NCI-H128 (cell line): ENCODE results near the gene GPR161.
A peak's percentile ranks its signal among the peaks of the same experiment; 100 is the strongest.

Experiments used
- DNase-seq: peaks from one replicate; lab custom pipeline; 2025; ENCODE audit not compliant: unreplicated experiment; lab: John Stamatoyannopoulos, UW

GPR161 gene

DNA sequence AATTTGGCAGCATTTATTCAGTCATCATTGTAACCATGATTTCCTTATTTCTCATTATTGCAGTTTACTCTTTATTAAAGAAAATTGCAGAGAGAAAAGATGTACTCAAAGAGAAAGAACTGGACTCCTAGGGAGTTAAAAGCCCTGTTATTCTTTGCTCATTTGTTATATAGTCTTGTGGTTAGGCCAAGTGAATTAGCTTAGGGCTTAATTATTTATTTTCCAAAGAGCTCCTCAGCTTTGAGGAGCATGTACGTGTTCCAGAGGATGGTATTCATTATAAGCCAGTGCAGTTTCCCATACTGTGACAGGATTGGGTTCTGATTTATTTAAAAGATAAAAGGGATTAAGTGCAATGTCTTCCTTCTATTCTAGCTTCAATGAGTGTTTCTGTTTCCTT lies 86.4 kb downstream of the GPR161 start:
- DNase-seq: peak; percentile 44

GRCh38 chr1:168045311-168045710 lies 91.4 kb downstream of the GPR161 start:
- no peak for DNase-seq

GRCh38 chr1:168042362-168042761 lies 94.4 kb downstream of the GPR161 start:
- DNase-seq: no peak

- DNase-seq: no peak
Measured at GRCh38 chr1:168035345-168035744, 101.4 kb downstream of the GPR161 start.

- no peak for DNase-seq
Measured at GRCh38 chr1:168032029-168032428, 104.7 kb downstream of the GPR161 start.

DNA sequence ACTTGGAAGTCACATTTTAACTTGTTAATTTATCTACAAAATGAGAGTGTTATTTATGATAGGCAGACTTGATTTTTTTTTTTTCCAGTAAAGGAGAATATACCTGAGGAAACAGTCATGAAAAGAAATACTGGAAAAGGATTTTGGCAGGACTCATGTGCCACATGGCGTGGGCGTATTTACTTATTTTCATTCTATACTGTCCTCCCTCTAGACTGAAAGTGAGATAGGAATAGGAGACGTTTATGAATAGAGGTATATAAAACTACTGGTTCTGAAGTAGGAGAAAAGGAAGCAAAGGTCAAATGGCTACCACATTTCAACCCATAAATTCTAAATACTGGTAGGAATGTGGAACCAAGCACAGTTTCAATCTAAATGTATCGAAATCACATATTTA lies 105.1 kb downstream of the GPR161 start:
- DNase-seq: no peak

DNA sequence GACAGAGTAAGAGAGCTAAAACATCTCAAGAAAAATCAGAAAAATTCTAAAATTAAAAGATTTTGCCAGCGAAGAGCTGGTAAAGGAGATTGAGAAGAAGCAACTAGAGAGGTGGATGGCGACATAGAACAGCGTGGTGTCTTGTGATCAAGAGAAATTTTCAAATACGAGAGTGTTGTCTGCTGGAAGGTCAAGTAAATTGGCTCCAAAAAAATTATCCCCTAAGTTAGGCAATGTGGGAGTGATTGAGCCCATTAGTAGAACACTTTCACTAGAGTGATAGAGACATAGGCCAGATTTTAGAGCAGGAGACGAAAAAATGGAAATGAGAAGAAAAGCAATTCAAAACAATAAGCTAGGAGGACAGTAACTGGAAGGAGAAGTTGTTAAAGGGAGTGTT lies 105.5 kb downstream of the GPR161 start:
- DNase-seq: no peak
